ENCODE results near the gene TMIGD2. TPM values are rescaled to one million over a fixed set of nuclear protein-coding genes. Genes with fewer than 3 reads are reported as not detected.

Gene TMIGD2
- total RNA-seq, 1 donor from 2014 or later: 2.7 TPM

- TF ChIP-seq CTCF (IDR thresholded peaks at IDR 0.05): no peak
- Histone ChIP-seq H3K27me3 (no peaks in the 10 kb centered on the region), H3K36me3 (no peaks in the 10 kb centered on the region), H3K4me3 (no peak overlapping the region), H3K27ac (no peak overlapping the region), H3K9me3 (no peaks in the 10 kb centered on the region), H3K4me1 (no peaks in the 10 kb centered on the region)
- ATAC-seq (no peak), DNase-seq (no peak)
- intact Hi-C loops (cut with DNase I): no loop called here
These were observed 20.9 kb upstream of the TMIGD2 start for GRCh38 chr19:4322942-4323665.

- Histone ChIP-seq H3K27ac (no peak overlapping the region), H3K4me1 (no peaks in the 10 kb centered on the region), H3K27me3 (no peaks in the 10 kb centered on the region), H3K4me3 (no peak overlapping the region), H3K36me3 (no peaks in the 10 kb centered on the region), H3K9me3 (no peaks in the 10 kb centered on the region)
- no peak for ATAC-seq
- no peak for DNase-seq
- intact Hi-C loops (cut with DNase I): no loop called here
- no peak for TF ChIP-seq CTCF (IDR thresholded peaks at IDR 0.05)
These were observed 18.2 kb upstream of the TMIGD2 start for GRCh38 chr19:4320419-4320818.

- H3K9me3 ChIP-seq: no peaks in the 10 kb centered on the region
- H3K27me3 ChIP-seq: no peaks in the 10 kb centered on the region
- H3K4me1 ChIP-seq: no peaks in the 10 kb centered on the region
- intact Hi-C loops (cut with DNase I): no loop called here
- H3K27ac ChIP-seq: no peak overlapping the region
- DNase-seq (no peak), ATAC-seq (peak; percentile 74)
- H3K36me3 ChIP-seq: no peaks in the 10 kb centered on the region
- no peak overlapping the region for H3K4me3 ChIP-seq
- no peak for TF ChIP-seq CTCF (IDR thresholded peaks at IDR 0.05)
These were observed 17.0 kb upstream of the TMIGD2 start for GRCh38 chr19:4319067-4319718.

GRCh38 chr19:4318460-4318859 lies 16.3 kb upstream of the TMIGD2 start:
- Histone ChIP-seq H3K9me3 (no peaks in the 10 kb centered on the region), H3K4me1 (no peaks in the 10 kb centered on the region), H3K27me3 (no peaks in the 10 kb centered on the region), H3K27ac (no peak overlapping the region), H3K36me3 (no peaks in the 10 kb centered on the region), H3K4me3 (no peak overlapping the region)
- no peak for ATAC-seq
- intact Hi-C loops (cut with DNase I): no loop called here
- TF ChIP-seq CTCF (IDR thresholded peaks at IDR 0.05): no peak
- DNase-seq: no peak

GRCh38 chr19:4316956-4317355 lies 14.8 kb upstream of the TMIGD2 start:
- intact Hi-C loops (cut with DNase I): no loop called here
- ATAC-seq: no peak
- no peak for TF ChIP-seq CTCF (IDR thresholded peaks at IDR 0.05)
- no peak for DNase-seq
- no peaks in the 10 kb centered on the region for H3K9me3 ChIP-seq
- no peak overlapping the region for H3K27ac ChIP-seq
- H3K4me1 ChIP-seq: no peaks in the 10 kb centered on the region
- H3K36me3 ChIP-seq: no peaks in the 10 kb centered on the region
- H3K4me3 ChIP-seq: no peak overlapping the region
- no peaks in the 10 kb centered on the region for H3K27me3 ChIP-seq

Data from upper lobe of right lung (tissue), 1 donor.